Neural progenitor cell (in vitro differentiated cells): ENCODE measurements around the gene FLRT2. TPM values are rescaled to one million over a fixed set of nuclear protein-coding genes. Genes with fewer than 3 reads are reported as not detected.
A peak's percentile ranks its signal among the peaks of the same experiment; 100 is the strongest.

ENCODE experiments used
- DNase-seq: peaks from one replicate; pipeline ENCODE4 v3.0.0-alpha.2; 2016; ENCODE audit warnings: low spot score
- H2AFZ ChIP-seq: fragments of 200-600 bp; sonication (generic); replicated peaks from 2 replicates; pipeline ENCODE4 v1.6.1; 2016; ENCODE audit warnings: antibody characterized with exemption
- H3F3A ChIP-seq: fragments of 200-600 bp; sonication (generic); 2 replicates; pipeline ENCODE4 v1.6.1; 2016; ENCODE audit warnings: antibody characterized with exemption, low read depth
- H3K27ac ChIP-seq: fragments of 200-600 bp; sonication (generic); 2 replicates; pipeline ENCODE4 v1.5.1; 2016; ENCODE audit warnings: mild to moderate bottlenecking
- H3K27me3 ChIP-seq: fragments of 200-600 bp; sonication (generic); 2 replicates; pipeline ENCODE4 v1.6.1; 2016; ENCODE audit warnings: mild to moderate bottlenecking, moderate library complexity
- H3K36me3 ChIP-seq: fragments of 200-600 bp; sonication (generic); 2 replicates; pipeline ENCODE4 v1.5.1; 2016
- H3K4me1 ChIP-seq: fragments of 200-600 bp; sonication (generic); 2 replicates; pipeline ENCODE4 v1.6.1; 2016; ENCODE audit warnings: mixed run types
- H3K4me2 ChIP-seq: fragments of 200-600 bp; sonication (generic); 2 replicates; pipeline ENCODE4 v1.6.1; 2016
- H3K4me3 ChIP-seq: fragments of 200-600 bp; sonication (generic); 2 replicates; pipeline ENCODE4 v1.5.1; 2016
- H3K79me2 ChIP-seq: fragments of 200-600 bp; sonication (generic); 2 replicates; pipeline ENCODE4 v1.6.1; 2016; ENCODE audit warnings: low read depth
- H3K9ac ChIP-seq: fragments of 200-600 bp; sonication (generic); 2 replicates; pipeline ENCODE4 v1.6.1; 2016
- H3K9me3 ChIP-seq: fragments of 200-600 bp; sonication (generic); 2 replicates; pipeline ENCODE4 v1.5.1; 2016; ENCODE audit warnings: low read depth
- H4K20me1 ChIP-seq: fragments of 200-600 bp; sonication (generic); 2 replicates; pipeline ENCODE4 v1.6.1; 2016; ENCODE audit warnings: low read depth
- H3K27ac Mint-ChIP-seq: 3 replicates; pipeline ENCODE4 v1.8.0; 2021; ENCODE audit warnings: mixed read lengths
- H3K27me3 Mint-ChIP-seq: 2 replicates; pipeline ENCODE4 v1.8.0; 2022; ENCODE audit warnings: low read depth, mild to moderate bottlenecking, inconsistent platforms, moderate library complexity, mixed read lengths; ENCODE audit not compliant: insufficient read depth
- H3K36me3 Mint-ChIP-seq: 3 replicates; pipeline ENCODE4 v1.8.0; 2021; ENCODE audit warnings: mixed read lengths
- H3K4me1 Mint-ChIP-seq: 3 replicates; pipeline ENCODE4 v1.8.0; 2021; ENCODE audit warnings: mixed read lengths
- H3K4me3 Mint-ChIP-seq: 3 replicates; pipeline ENCODE4 v1.8.0; 2021; ENCODE audit warnings: mild to moderate bottlenecking, moderate library complexity, mixed read lengths
- H3K9me3 Mint-ChIP-seq: 3 replicates; pipeline ENCODE4 v1.8.0; 2020; ENCODE audit warnings: mixed read lengths
- EZH2 ChIP-seq: fragments of 200-600 bp; sonication (generic); IDR thresholded peaks from 2 replicates; pipeline ENCODE4 v1.6.1; 2017; ENCODE audit warnings: antibody characterized with exemption, mild to moderate bottlenecking, moderate library complexity
- EZH2phosphoT487 ChIP-seq: fragments of 200-600 bp; sonication (generic); IDR thresholded peaks from 2 replicates; pipeline ENCODE4 v1.6.1; 2017; ENCODE audit warnings: antibody characterized with exemption
- total RNA-seq: library from RNA; depleted of rRNA; stranded (reverse); fragments of >200 nt; gene quantifications from 2 replicates; pipeline ENCODE4 v1.2.3, GENCODE V29; 2015; ENCODE audit warnings: low replicate concordance
- TF ChIP-seq, protein P1 (sequence below): fragments of 200-600 bp; sonication (generic); IDR thresholded peaks from 2 replicates; pipeline ENCODE4 v1.5.1; 2017; ENCODE audit warnings: antibody characterized with exemption, mild to moderate bottlenecking

Gene FLRT2
- total RNA-seq, 1 donor from 2014 or later: 8.5 TPM

GRCh38 chr14:85534458-85535293 is 4.7 kb downstream of the FLRT2 start:
- Histone ChIP-seq H3K79me2 (peaks cover 29% of the 10 kb centered on the region), H4K20me1 (peaks cover 9% of the 10 kb centered on the region), H3K4me3 (peak overlapping the region; percentile 74), H3K4me2 (peak overlapping the region; percentile 88), H3F3A (peaks cover 8% of the 10 kb centered on the region), H3K36me3 (no peaks in the 10 kb centered on the region), H3K9ac (no peak overlapping the region), H3K4me1 (peaks cover 34% of the 10 kb centered on the region), H3K27me3 (peaks cover 54% of the 10 kb centered on the region), H3K9me3 (no peaks in the 10 kb centered on the region), H2AFZ (no peak overlapping the region), H3K27ac (no peak overlapping the region)
- Mint-ChIP-seq H3K27ac (peak overlapping the region; percentile 46), H3K27me3 (peaks cover 36% of the 10 kb centered on the region), H3K36me3 (no peaks in the 10 kb centered on the region), H3K4me3 (peak overlapping the region; percentile 90), H3K4me1 (peaks cover 44% of the 10 kb centered on the region), H3K9me3 (no peaks in the 10 kb centered on the region)
- TF ChIP-seq EZH2 (no peak), EZH2phosphoT487 (no peak)
- TF ChIP-seq, protein P1, sequence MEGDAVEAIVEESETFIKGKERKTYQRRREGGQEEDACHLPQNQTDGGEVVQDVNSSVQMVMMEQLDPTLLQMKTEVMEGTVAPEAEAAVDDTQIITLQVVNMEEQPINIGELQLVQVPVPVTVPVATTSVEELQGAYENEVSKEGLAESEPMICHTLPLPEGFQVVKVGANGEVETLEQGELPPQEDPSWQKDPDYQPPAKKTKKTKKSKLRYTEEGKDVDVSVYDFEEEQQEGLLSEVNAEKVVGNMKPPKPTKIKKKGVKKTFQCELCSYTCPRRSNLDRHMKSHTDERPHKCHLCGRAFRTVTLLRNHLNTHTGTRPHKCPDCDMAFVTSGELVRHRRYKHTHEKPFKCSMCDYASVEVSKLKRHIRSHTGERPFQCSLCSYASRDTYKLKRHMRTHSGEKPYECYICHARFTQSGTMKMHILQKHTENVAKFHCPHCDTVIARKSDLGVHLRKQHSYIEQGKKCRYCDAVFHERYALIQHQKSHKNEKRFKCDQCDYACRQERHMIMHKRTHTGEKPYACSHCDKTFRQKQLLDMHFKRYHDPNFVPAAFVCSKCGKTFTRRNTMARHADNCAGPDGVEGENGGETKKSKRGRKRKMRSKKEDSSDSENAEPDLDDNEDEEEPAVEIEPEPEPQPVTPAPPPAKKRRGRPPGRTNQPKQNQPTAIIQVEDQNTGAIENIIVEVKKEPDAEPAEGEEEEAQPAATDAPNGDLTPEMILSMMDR: no peak
- peak; percentile 62 for DNase-seq

GRCh38 chr14:85535321-85535720 is 5.4 kb downstream of the FLRT2 start:
- Histone ChIP-seq H3K27ac (no peak overlapping the region), H3F3A (peaks cover 8% of the 10 kb centered on the region), H3K4me1 (peaks cover 34% of the 10 kb centered on the region), H3K4me2 (peak overlapping the region; percentile 88), H3K4me3 (peak overlapping the region; percentile 74), H3K36me3 (no peaks in the 10 kb centered on the region), H3K79me2 (peaks cover 35% of the 10 kb centered on the region), H3K9me3 (no peaks in the 10 kb centered on the region), H3K27me3 (peaks cover 48% of the 10 kb centered on the region), H2AFZ (no peak overlapping the region), H3K9ac (no peak overlapping the region), H4K20me1 (peaks cover 9% of the 10 kb centered on the region)
- Mint-ChIP-seq H3K27ac (no peak overlapping the region), H3K36me3 (no peaks in the 10 kb centered on the region), H3K4me1 (peaks cover 44% of the 10 kb centered on the region), H3K9me3 (no peaks in the 10 kb centered on the region), H3K4me3 (peak overlapping the region; percentile 90), H3K27me3 (peaks cover 34% of the 10 kb centered on the region)
- DNase-seq: no peak
- TF ChIP-seq, protein P1: no peak
- TF ChIP-seq EZH2phosphoT487 (no peak), EZH2 (no peak)

DNA sequence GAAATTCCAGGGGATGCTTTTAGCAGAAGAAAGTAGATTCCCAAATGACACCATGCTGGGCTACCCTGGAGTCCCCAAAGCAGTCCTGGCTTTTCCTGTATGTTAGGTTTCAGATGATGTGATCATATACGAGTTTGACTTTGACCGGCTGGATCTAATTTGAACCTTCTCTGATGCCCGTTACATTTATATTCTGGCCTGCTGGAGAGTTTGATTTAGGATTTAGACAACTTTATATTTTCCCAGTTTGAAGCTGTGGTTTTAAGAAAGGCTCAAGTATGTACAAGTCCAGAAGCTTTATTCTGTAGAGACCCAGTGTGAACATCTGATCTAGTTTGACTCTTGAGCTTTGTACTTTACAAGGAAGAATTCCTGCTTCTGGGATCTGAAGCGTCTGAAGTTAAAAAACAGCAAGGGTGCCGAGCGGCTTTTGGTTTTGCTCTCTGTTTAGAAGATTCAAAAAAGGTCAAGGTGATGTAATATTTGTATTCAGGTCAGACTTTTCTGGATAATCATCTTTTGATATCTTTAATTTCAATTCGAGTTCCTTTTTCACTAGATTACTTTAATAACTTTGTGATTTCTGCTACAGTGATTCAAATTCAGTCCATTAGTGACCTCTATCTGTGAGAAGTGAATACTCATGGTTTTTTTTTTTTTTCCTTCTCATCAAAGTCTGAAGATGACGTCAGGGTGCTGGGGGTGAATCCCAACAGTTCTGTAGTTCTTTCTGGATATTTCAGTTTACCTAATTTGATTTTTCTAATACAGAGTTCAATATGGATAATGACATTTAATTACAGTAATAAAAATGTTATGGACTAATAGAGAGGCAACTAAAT is 6.3 kb downstream of the FLRT2 start:
- Histone ChIP-seq H3K79me2 (peaks cover 37% of the 10 kb centered on the region), H2AFZ (no peak overlapping the region), H3K4me3 (peak overlapping the region; percentile 74), H3K36me3 (no peaks in the 10 kb centered on the region), H3F3A (peaks cover 8% of the 10 kb centered on the region), H3K4me2 (peak overlapping the region; percentile 88), H4K20me1 (peaks cover 6% of the 10 kb centered on the region), H3K27ac (no peak overlapping the region), H3K27me3 (peaks cover 39% of the 10 kb centered on the region), H3K4me1 (peaks cover 29% of the 10 kb centered on the region), H3K9me3 (no peaks in the 10 kb centered on the region), H3K9ac (no peak overlapping the region)
- Mint-ChIP-seq H3K27me3 (peaks cover 26% of the 10 kb centered on the region), H3K36me3 (peaks cover 6% of the 10 kb centered on the region), H3K4me1 (peaks cover 38% of the 10 kb centered on the region), H3K27ac (no peak overlapping the region), H3K4me3 (peak overlapping the region; percentile 78), H3K9me3 (peaks cover 2% of the 10 kb centered on the region)
- DNase-seq: peak; percentile 28
- TF ChIP-seq, protein P1: peak; percentile 52
- TF ChIP-seq EZH2 (no peak), EZH2phosphoT487 (no peak)
